ENCODE measurements around the gene DNAJC6.

DNA sequence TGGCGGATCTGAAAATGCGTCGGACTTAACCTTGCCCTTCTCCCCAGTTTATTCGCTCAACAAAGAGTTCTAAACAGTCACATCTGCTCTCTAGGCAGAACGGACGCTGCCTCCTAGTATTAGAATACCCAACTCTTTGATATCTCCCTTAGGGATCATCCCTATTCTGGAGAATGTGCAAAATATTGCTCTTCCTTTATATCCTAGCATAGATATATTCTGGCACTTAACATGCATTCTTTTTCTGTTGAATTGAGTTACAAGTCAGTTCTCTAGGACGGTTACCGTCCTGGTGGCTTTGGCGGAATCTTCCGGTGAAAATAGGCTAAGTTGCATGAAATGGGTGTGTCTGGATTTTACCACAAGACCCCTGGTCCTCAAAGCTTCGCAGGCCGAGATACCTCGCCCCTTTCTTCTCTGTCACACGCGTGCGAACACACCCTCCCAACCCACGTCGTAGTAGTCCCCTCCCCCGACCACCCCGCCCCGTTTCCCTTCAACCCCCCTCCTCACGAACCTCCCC is 501 bp upstream of the DNAJC6 start:
- no peak for TF ChIP-seq CTCF (IDR thresholded peaks at IDR 0.05)
- TF ChIP-seq POLR2A (IDR thresholded peaks at IDR 0.05): no peak

All from thyroid gland (tissue), 4 donors.